GM19455 (cell line): Measurements from ENCODE around the gene DGKG.

Source experiments
- ATAC-seq: cut with Tn5 transposase; IDR thresholded peaks from one replicate; pipeline ENCODE4 v1.9.1; 2021; ENCODE audit not compliant: unreplicated experiment

DGKG gene

GRCh38 chr3:186151077-186151971 is 210.7 kb downstream of the DGKG start:
- no peak for ATAC-seq

GRCh38 chr3:186150041-186150830 is 211.8 kb downstream of the DGKG start:
- no peak for ATAC-seq

- ATAC-seq: no peak
Observed at GRCh38 chr3:186149319-186149960, 212.6 kb downstream of the DGKG start.

GRCh38 chr3:186144257-186144656 is 217.8 kb downstream of the DGKG start:
- ATAC-seq: no peak

GRCh38 chr3:186143250-186143649 is 218.8 kb downstream of the DGKG start:
- no peak for ATAC-seq

- ATAC-seq: no peak
Observed at GRCh38 chr3:186142393-186142932, 219.6 kb downstream of the DGKG start.

GRCh38 chr3:186141790-186142189 is 220.2 kb downstream of the DGKG start:
- ATAC-seq: no peak

GRCh38 chr3:186138272-186138981 is 223.6 kb downstream of the DGKG start:
- no peak for ATAC-seq

- ATAC-seq: no peak
Observed at GRCh38 chr3:186137051-186137685, 224.9 kb downstream of the DGKG start.

GRCh38 chr3:186133980-186134379 is 228.1 kb downstream of the DGKG start:
- ATAC-seq: no peak

GRCh38 chr3:186132487-186132886 is 229.5 kb downstream of the DGKG start:
- no peak for ATAC-seq

- ATAC-seq: no peak
Observed at GRCh38 chr3:186129206-186129605, 232.8 kb downstream of the DGKG start.

- ATAC-seq: no peak
Observed at GRCh38 chr3:186128158-186128557, 233.9 kb downstream of the DGKG start.

GRCh38 chr3:186127463-186127862 is 234.6 kb downstream of the DGKG start:
- no peak for ATAC-seq

- no peak for ATAC-seq
Observed at GRCh38 chr3:186125118-186125517, 236.9 kb downstream of the DGKG start.

- no peak for ATAC-seq
Observed at GRCh38 chr3:186124592-186124991, 237.4 kb downstream of the DGKG start.

- ATAC-seq: no peak
Observed at GRCh38 chr3:186123012-186123411, 239.0 kb downstream of the DGKG start.

- no peak for ATAC-seq
Observed at GRCh38 chr3:186121968-186122367, 240.1 kb downstream of the DGKG start.

GRCh38 chr3:186121278-186121677 is 240.8 kb downstream of the DGKG start:
- ATAC-seq: no peak

- ATAC-seq: no peak
Observed at GRCh38 chr3:186119499-186119898, 242.5 kb downstream of the DGKG start.
